Sigmoid colon (tissue), 7 donors: ENCODE results near the gene PRKCZ. TPM values are rescaled to one million over a fixed set of nuclear protein-coding genes. Genes with fewer than 3 reads are reported as not detected.

Source experiments
- DNase-seq: peaks from one replicate; pipeline ENCODE4 v3.0.0-alpha.2; 2019
- H3K27ac ChIP-seq, 4 donors: fragments of 200-600 bp; sonication (generic); one replicate each; pipeline ENCODE4 v1.5.1; 2016 to 2019; ENCODE audit warnings: mild to moderate bottlenecking in 1 of 4
- H3K27me3 ChIP-seq, 3 donors: fragments of 200-600 bp; sonication (generic); one replicate each; pipeline ENCODE4 v1.5.1; 2019; ENCODE audit warnings: mild to moderate bottlenecking in 1 of 3
- H3K36me3 ChIP-seq, 4 donors: fragments of 200-600 bp; sonication (generic); one replicate each; pipeline ENCODE4 v1.5.1; 2016 to 2019
- H3K4me1 ChIP-seq, 4 donors: fragments of 200-600 bp; sonication (generic); one replicate each; pipeline ENCODE4 v1.5.1; 2017 to 2019
- H3K4me3 ChIP-seq, 4 donors: fragments of 200-600 bp; sonication (generic); one replicate each; pipeline ENCODE4 v1.5.1; 2017 to 2019; ENCODE audit warnings: mild to moderate bottlenecking in 2 of 4, moderate library complexity in 1 of 4
- H3K9me3 ChIP-seq, 4 donors: fragments of 200-600 bp in 3 of 4; sonication (generic) in 3 of 4; one replicate each; pipeline versions ENCODE4 v1.5.1 to v1.6.1; 2013 to 2019
- EP300 ChIP-seq, 4 donors: sonication (generic); formaldehyde crosslinking; IDR thresholded peaks; one replicate each; pipeline ENCODE4 v1.6.1; 2017; ENCODE audit warnings: antibody characterized with exemption in 4 of 4
- POLR2A ChIP-seq, 2 donors: fragments of 450-650 bp; IDR thresholded peaks; one replicate each; pipeline ENCODE4 v1.6.1; 2016; ENCODE audit warnings: antibody characterized with exemption in 2 of 2, mild to moderate bottlenecking in 2 of 2, moderate library complexity in 2 of 2
- POLR2AphosphoS5 ChIP-seq, 4 donors: sonication (generic); formaldehyde crosslinking; IDR thresholded peaks; one replicate each; pipeline ENCODE4 v1.6.1; 2017; ENCODE audit warnings: antibody characterized with exemption in 4 of 4
- WGBS, 2 donors: extraction: QIAGEN DNeasy Blood & Tissue Kit; methylation state at CpG; one replicate each; pipeline ENCODE4 v1.1.7; 2013; 5-methylcytosine and 5-hydroxymethylcytosine counted together
- intact Hi-C: fragments of 100-400 bp; cut with DNase I; formaldehyde crosslinking; loops from one replicate; pipeline ENCODE4 v1.15.1; 2023
- polyA plus RNA-seq, 3 donors: library from polyadenylated mRNA; stranded (reverse); fragments of 200-250 nt; gene quantifications; one replicate each; pipeline ENCODE4 v1.2.3, GENCODE V29; 2013
- total RNA-seq, 4 donors: library from RNA; depleted of rRNA; stranded (reverse); fragments of >200 nt; gene quantifications; one replicate each; pipeline ENCODE4 v1.1.0, GENCODE V29; 2016
- TF ChIP-seq, protein P1 (sequence below), 4 experiments: fragments of 450-650 bp in 3 of 4; fragments of 200-600 bp in 1 of 4; IDR thresholded peaks; one replicate each; pipeline ENCODE4 v1.5.1; 2016 to 2019; ENCODE audit warnings: antibody characterized with exemption in 4 of 4, mild to moderate bottlenecking in 3 of 4, moderate library complexity in 2 of 4
- donor health status: healthy with polysubstance abuse.
- donor health status: Bipolar disorder and iron deficiency.
- donor health status: healthy.

The PRKCZ gene
- total and polyA plus RNA-seq, 7 donors = 1.4 to 52.9 (median 4.8) TPM

DNA sequence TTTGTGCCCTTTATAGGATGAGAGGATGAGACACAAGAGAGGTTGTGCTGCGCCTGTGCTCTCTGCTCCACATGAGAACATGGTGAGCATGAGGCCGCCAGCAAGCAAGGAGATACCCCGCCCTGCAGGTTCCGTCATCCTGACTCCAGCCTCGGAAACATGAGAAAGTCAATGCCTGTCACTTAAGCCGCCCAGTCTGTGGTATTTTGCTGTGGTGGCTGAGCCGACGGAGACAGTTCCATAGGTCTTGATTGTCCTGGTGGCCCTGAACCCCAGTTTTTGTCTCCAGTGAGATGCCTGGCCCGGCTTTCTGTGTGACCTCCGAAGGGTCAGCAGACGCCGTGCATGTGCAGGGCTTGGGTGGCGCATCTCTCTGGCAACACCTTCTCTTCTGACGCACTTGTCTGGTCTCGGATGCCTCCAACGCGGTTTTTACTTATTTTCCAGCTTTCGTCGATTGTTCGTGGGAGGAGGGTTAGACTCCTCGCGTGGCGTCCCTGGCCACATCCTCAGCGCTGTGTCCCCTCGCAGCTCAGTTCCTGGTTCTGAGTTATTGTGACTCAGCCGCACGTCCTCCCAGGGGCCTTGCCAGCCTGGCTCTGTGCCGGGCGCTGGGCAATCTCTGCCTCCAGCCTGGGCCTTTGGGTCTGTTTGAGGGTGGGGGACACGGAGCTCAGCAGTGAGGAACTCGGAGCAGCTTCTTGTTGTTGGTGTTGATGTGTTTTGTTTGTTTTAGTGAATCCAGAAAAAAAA is 74.4 kb downstream of the PRKCZ start:
- 93% methylated on average over 31 of the region's 31 CpGs for WGBS, 2 donors
- H3K27me3 ChIP-seq = no peaks in the 10 kb centered on the region
- H3K27ac ChIP-seq = no peak overlapping the region
- H3K9me3 ChIP-seq = no peaks in the 10 kb centered on the region
- no peak for DNase-seq
- intact Hi-C loops = no loop called here
- TF ChIP-seq POLR2A (IDR thresholded peaks at IDR 0.05) (no peak), EP300 (IDR thresholded peaks at IDR 0.05) (no peak)
- TF ChIP-seq, protein P1, sequence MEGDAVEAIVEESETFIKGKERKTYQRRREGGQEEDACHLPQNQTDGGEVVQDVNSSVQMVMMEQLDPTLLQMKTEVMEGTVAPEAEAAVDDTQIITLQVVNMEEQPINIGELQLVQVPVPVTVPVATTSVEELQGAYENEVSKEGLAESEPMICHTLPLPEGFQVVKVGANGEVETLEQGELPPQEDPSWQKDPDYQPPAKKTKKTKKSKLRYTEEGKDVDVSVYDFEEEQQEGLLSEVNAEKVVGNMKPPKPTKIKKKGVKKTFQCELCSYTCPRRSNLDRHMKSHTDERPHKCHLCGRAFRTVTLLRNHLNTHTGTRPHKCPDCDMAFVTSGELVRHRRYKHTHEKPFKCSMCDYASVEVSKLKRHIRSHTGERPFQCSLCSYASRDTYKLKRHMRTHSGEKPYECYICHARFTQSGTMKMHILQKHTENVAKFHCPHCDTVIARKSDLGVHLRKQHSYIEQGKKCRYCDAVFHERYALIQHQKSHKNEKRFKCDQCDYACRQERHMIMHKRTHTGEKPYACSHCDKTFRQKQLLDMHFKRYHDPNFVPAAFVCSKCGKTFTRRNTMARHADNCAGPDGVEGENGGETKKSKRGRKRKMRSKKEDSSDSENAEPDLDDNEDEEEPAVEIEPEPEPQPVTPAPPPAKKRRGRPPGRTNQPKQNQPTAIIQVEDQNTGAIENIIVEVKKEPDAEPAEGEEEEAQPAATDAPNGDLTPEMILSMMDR (IDR thresholded peaks at IDR 0.05) = no peak
- no peaks in the 10 kb centered on the region for H3K36me3 ChIP-seq
- H3K4me3 ChIP-seq = no peak overlapping the region
- peaks cover 0 to 8% (median 3%) of the 10 kb centered on the region in 4 donors for H3K4me1 ChIP-seq

DNA sequence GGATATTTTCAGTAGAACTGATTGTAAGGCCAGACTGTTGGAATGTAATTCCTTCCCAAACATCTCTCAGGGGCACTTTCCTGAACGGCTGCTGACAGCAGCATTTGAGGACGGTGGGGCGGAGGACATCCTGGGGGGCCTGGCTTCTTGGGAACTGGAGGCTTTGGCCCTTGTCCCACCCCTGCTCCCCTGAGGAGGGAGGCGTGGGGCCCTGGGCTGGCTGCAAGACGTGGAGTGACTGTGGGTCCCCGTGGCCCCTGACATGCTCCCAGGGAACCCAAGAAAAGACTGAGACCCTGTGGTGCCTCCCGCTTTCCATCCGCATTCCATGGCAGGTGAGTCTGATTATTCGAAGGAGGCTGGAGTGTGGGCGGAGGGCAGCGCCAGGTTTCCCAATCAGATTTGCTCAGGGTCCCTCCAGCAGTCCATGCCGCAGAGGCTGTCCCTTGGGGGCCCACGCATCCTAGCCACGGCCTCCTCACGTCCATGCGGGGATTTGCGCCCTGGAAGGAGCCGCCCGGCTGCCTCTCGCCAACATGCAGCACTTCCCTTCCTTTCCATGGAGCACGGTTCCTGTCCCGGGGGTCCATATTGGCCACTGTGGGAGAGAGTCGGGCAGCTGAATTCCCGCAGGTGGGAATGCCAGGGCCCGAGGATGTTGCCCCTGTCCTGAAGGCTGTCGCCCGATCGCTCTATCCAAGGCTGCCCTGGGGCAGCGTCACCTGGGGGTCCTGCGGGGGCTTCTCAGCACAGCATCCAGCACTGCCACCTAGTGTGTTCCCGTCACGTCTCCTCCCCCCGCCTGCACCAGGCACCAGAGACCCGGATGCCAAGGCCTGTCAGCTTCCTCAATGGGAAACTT is 75.4 kb downstream of the PRKCZ start:
- Histone ChIP-seq H3K27me3 (no peaks in the 10 kb centered on the region), H3K4me3 (no peak overlapping the region), H3K9me3 (no peaks in the 10 kb centered on the region), H3K36me3 (no peaks in the 10 kb centered on the region), H3K4me1 (peaks cover 0 to 8% (median 3%) of the 10 kb centered on the region in 4 donors), H3K27ac (no peak overlapping the region)
- 92 to 94% methylated on average over 34 of the region's 34 CpGs for WGBS, 2 donors
- DNase-seq = no peak
- intact Hi-C loops = no loop called here
- no peak for TF ChIP-seq EP300 (IDR thresholded peaks at IDR 0.05)
- TF ChIP-seq POLR2AphosphoS5 (IDR thresholded peaks at IDR 0.05) = no peak
- no peak for TF ChIP-seq POLR2A (IDR thresholded peaks at IDR 0.05)
- TF ChIP-seq, protein P1 (IDR thresholded peaks at IDR 0.05) = no peak

DNA sequence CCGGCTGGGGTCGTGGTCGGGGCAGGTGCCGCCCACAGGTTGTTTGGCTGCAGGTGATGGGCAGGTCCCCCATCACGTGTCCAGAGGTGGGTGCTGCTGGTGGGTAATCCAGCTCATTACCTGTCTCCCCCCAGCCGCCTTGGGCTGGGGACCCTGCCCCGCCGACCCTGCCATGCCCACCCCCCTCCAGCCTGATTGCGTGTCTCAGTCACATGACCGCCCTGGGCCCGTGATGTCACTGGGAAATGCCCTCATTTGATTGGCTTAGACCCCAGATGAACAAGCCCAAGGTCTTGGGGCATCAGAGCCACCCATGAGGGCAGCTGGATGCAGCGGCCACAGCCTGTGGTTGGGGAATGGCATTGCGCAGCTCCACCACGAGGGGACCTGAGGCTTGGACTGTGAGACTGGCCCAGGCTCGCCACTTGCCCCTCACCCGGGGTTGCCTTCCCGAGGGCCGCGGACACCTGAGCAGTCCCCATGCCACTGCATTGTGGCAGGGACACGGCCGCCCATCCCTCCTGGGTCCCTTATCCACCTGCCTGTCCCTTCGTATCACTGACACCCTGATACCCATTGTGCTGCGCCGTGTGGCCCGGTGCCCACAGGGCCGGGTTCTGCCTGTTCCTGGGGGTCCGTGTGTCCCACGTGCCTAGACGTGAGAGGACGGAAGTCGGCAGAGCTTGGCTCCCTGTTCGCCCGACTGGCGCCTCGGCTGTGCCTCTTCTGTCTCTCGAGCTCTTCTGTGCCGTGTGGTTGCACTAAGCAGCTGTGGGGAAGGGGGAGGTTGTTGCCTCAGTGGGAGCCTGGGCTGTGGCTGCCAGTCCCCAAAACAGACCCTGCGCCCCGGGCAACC is 76.3 kb downstream of the PRKCZ start:
- WGBS, 2 donors = 74 to 92% methylated on average over 39 of the region's 39 CpGs
- Histone ChIP-seq H3K4me3 (peak overlapping the region in 1 of 4 donors; percentile 1), H3K9me3 (no peaks in the 10 kb centered on the region), H3K27ac (no peak overlapping the region), H3K36me3 (no peaks in the 10 kb centered on the region), H3K27me3 (no peaks in the 10 kb centered on the region), H3K4me1 (peaks cover 0 to 8% (median 3%) of the 10 kb centered on the region in 4 donors)
- intact Hi-C loops = no loop called here
- TF ChIP-seq POLR2AphosphoS5 (IDR thresholded peaks at IDR 0.05) (no peak), POLR2A (IDR thresholded peaks at IDR 0.05) (no peak), EP300 (IDR thresholded peaks at IDR 0.05) (no peak)
- TF ChIP-seq, protein P1 (IDR thresholded peaks at IDR 0.05) = no peak
- DNase-seq = no peak

DNA sequence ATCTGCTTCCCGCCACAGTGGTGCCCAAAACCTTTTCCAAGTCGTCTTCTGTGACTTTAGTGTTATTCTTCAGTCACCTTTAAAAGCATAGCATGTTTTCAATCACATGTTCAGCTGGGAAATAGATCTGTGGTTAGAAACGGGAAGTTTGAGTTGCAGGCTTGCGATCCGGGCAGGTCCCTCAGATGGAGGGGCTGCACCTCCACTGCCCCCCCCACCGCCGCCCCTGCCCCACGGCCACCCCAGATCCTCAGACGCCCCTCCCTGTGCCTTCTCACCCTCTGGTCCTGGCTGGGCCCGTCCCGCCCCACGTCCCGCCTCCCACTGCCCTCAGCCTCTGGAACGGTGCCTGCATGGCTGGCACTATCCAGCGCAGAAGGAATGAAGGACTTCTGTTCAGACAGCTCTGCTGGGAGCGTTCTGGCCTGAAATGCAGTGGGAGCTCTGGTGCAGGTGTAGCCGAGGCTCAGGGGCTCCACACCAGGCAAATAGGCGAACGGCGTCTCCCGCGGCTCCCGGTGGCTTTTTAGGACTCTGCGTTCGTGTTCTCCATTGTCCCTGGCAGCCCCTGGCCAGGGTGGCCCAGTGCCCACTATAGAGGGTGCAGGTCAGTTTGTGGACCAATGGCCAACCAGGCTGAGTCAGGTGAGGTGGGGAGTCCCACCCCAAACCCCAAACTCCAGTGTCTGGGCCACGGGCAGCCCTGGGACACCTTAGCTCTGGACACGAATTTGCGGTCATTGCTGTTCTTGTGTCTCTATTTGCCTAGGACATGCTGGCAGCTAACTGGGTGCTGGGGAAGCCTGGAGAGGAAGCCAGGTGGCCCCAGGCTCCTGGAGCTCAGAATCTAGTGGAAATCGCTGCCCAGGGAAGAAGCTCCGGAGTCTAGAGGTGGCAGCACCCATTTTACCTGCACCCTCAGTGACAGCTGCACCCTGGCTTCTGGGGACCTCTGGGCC is 77.3 kb downstream of the PRKCZ start:
- no peak for TF ChIP-seq POLR2A (IDR thresholded peaks at IDR 0.05)
- TF ChIP-seq, protein P1 (IDR thresholded peaks at IDR 0.05) = no peak
- TF ChIP-seq EP300 (IDR thresholded peaks at IDR 0.05) = no peak
- no peak for TF ChIP-seq POLR2AphosphoS5 (IDR thresholded peaks at IDR 0.05)
- no peaks in the 10 kb centered on the region for H3K36me3 ChIP-seq
- intact Hi-C loops = no loop called here
- peak overlapping the region in 1 of 4 donors; percentile 1 for H3K4me3 ChIP-seq
- no peaks in the 10 kb centered on the region for H3K27me3 ChIP-seq
- H3K27ac ChIP-seq = no peak overlapping the region
- WGBS, 2 donors = 73 to 85% methylated on average over 30 of the region's 30 CpGs
- no peaks in the 10 kb centered on the region for H3K9me3 ChIP-seq
- DNase-seq = no peak
- peaks cover 0 to 13% (median 9%) of the 10 kb centered on the region in 4 donors for H3K4me1 ChIP-seq
